HepG2 (cell line): ENCODE measurements around the gene SPAG8. TPM values are rescaled to one million over a fixed set of nuclear protein-coding genes. Genes with fewer than 3 reads are reported as not detected.
A peak's percentile ranks its signal among the peaks of the same experiment; 100 is the strongest.

ENCODE experiments used
- CREB1 ChIP-seq, 2 experiments: fragments of 450-650 bp in 1 of 2; IDR thresholded peaks; 2 replicates each; pipeline ENCODE4 v1.6.1; 2016 to 2017; ENCODE audit warnings: control low read depth in 1 of 2, mild to moderate bottlenecking in 1 of 2, missing compliant biosample characterization in 1 of 2, missing genetic modification characterization in 1 of 2
- FOXO1 ChIP-seq: sonication (generic); formaldehyde crosslinking; IDR thresholded peaks from 2 replicates; pipeline ENCODE4 v1.4.0; 2020; ENCODE audit warnings: missing genetic modification reagents
- GABPB1 ChIP-seq: IDR thresholded peaks from 2 replicates; pipeline ENCODE4 v1.6.1; 2016; ENCODE audit warnings: mild to moderate bottlenecking, missing genetic modification reagents, moderate library complexity, missing compliant biosample characterization
- HHEX ChIP-seq: IDR thresholded peaks from 2 replicates; pipeline ENCODE4 v1.6.1; 2016; ENCODE audit warnings: control low read depth
- KDM2A ChIP-seq: sonication (generic); formaldehyde crosslinking; IDR thresholded peaks from 2 replicates; pipeline ENCODE4 v1.4.0; 2020; ENCODE audit warnings: low read depth, missing genetic modification reagents, borderline replicate concordance
- MBNL3 ChIP-seq: fragments of 250-450 bp; sonication (Bioruptor Pico); conservative IDR thresholded peaks from 2 replicates; pipeline ENCODE4 v1.8.0; 2022; ENCODE audit warnings: mild to moderate bottlenecking, inconsistent platforms
- SMAD3 ChIP-seq: sonication (generic); formaldehyde crosslinking; IDR thresholded peaks from 2 replicates; pipeline ENCODE4 v1.4.0; 2020; ENCODE audit warnings: missing genetic modification reagents
- TBP ChIP-seq: sonication (generic); formaldehyde crosslinking; IDR thresholded peaks from 2 replicates; pipeline ENCODE4 v1.5.0; 2020; ENCODE audit warnings: missing genetic modification reagents
- WIZ ChIP-seq: sonication (generic); formaldehyde crosslinking; IDR thresholded peaks from 2 replicates; pipeline ENCODE4 v1.5.1; 2020; ENCODE audit warnings: mild to moderate bottlenecking, missing genetic modification reagents
- ZNF333 ChIP-seq: sonication (generic); formaldehyde crosslinking; IDR thresholded peaks from 2 replicates; pipeline ENCODE4 v1.4.0; 2020; ENCODE audit warnings: mild to moderate bottlenecking, missing genetic modification reagents, borderline replicate concordance
- ZNF660 ChIP-seq: sonication (generic); formaldehyde crosslinking; IDR thresholded peaks from 2 replicates; pipeline ENCODE4 v1.5.1; 2020; ENCODE audit warnings: mild to moderate bottlenecking, low read depth, missing genetic modification reagents, borderline replicate concordance
- ZNF747 ChIP-seq: sonication (generic); formaldehyde crosslinking; IDR thresholded peaks from 2 replicates; pipeline ENCODE4 v1.8.1; 2023; ENCODE audit warnings: missing genetic modification reagents, mild to moderate bottlenecking, borderline replicate concordance
- polyA plus RNA-seq, 8 experiments: library from polyadenylated mRNA; depleted of rRNA in 3 of 8; stranded (reverse) in 7 of 8; unstranded in 1 of 8; fragments of >200 nt; fragmentation: Illumina TruSeq in 4 of 8; extraction: Trizol in 4 of 8; gene quantifications; 2 replicates each; pipeline versions ENCODE4 v1.2.1 to v1.2.3, GENCODE V29; 2011 to 2016; ENCODE audit warnings: low read depth in 4 of 8, missing spikeins in 1 of 8, mixed read lengths in 1 of 8; ENCODE audit not compliant: insufficient read depth in 1 of 8
- total RNA-seq, 5 experiments: library from RNA; depleted of rRNA; stranded (reverse); fragments of >200 nt; fragmentation: Illumina TruSeq; extraction: Trizol; gene quantifications; 2 replicates each; pipeline ENCODE4 v1.2.3, GENCODE V29; 2016; ENCODE audit warnings: low read depth in 1 of 5
- TF ChIP-seq, protein P1 (sequence below), 2 experiments: sonication (generic) in 1 of 2; formaldehyde crosslinking in 1 of 2; IDR thresholded peaks; 2 replicates each; pipeline versions ENCODE4 v1.4.0 to v1.6.1; 2018 to 2020; ENCODE audit warnings: missing genetic modification reagents in 2 of 2, borderline replicate concordance in 1 of 2, low read depth in 1 of 2, mild to moderate bottlenecking in 1 of 2, missing biosample characterization in 1 of 2
- TF ChIP-seq, protein P2 (sequence below): sonication (generic); formaldehyde crosslinking; IDR thresholded peaks from 2 replicates; pipeline ENCODE4 v1.4.0; 2020; ENCODE audit warnings: low read depth, mild to moderate bottlenecking, missing genetic modification reagents
- TF ChIP-seq, protein P3 (sequence below): sonication (generic); formaldehyde crosslinking; IDR thresholded peaks from 2 replicates; pipeline ENCODE4 v1.5.0; 2020; ENCODE audit warnings: missing genetic modification reagents
- TF ChIP-seq, protein P4 (sequence below): sonication (generic); formaldehyde crosslinking; IDR thresholded peaks from 2 replicates; pipeline ENCODE4 v1.5.0; 2020; ENCODE audit warnings: missing genetic modification reagents, mild to moderate bottlenecking, borderline replicate concordance
- TF ChIP-seq, protein P5 (sequence below): sonication (generic); formaldehyde crosslinking; IDR thresholded peaks from 2 replicates; pipeline ENCODE4 v1.4.0; 2020; ENCODE audit warnings: mild to moderate bottlenecking, missing genetic modification reagents
- TF ChIP-seq, protein P6 (sequence below): sonication (generic); formaldehyde crosslinking; IDR thresholded peaks from 2 replicates; pipeline ENCODE4 v1.4.0; 2020; ENCODE audit warnings: missing genetic modification reagents

Gene SPAG8
- total and polyA plus RNA-seq, 2 of the 13 experiments (the other 11 are each of a cell fraction or from before 2014, with no cell fraction given): 0.18 to 0.27 TPM

DNA sequence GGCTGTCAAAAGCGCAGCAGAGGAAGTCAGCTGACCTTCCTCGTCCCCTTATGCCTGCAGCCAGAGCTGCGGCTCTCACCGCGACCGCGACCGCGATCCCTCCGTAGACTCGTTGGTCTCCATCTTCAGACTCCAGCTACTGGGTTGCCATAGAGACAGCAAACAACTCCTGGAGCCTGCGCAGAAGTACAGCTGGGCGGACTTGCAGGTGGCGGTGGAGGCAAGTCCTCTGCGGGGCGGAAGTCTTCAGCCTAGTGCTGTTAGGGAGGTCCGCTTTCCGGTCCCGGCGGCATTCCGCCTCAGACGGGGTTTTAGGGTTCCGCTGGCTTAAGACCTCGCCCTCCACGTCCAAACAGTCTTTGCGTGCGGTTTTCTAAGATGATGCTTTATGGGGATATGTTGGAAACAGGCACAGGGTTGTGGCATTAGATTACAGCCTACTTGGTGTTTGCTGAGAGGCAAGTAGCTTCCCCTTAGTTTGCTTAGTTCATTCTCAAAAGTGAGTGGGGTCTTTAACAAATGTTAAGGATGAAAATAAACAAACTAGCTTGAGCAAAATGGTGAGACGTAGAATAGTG is at the start of gene SPAG8 (continued):
- TF ChIP-seq, protein P1, sequence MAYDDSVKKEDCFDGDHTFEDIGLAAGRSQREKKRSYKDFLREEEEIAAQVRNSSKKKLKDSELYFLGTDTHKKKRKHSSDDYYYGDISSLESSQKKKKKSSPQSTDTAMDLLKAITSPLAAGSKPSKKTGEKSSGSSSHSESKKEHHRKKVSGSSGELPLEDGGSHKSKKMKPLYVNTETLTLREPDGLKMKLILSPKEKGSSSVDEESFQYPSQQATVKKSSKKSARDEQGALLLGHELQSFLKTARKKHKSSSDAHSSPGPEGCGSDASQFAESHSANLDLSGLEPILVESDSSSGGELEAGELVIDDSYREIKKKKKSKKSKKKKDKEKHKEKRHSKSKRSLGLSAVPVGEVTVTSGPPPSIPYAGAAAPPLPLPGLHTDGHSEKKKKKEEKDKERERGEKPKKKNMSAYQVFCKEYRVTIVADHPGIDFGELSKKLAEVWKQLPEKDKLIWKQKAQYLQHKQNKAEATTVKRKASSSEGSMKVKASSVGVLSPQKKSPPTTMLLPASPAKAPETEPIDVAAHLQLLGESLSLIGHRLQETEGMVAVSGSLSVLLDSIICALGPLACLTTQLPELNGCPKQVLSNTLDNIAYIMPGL (CRISPR knock-in tag; IDR thresholded peaks at IDR 0.05; ENCODE audit: borderline replicate concordance in 1 of 2, low read depth in 1 of 2): peak in 1 of 2 experiments; percentile 63; a peak in 2 of 4 replicates
- TF ChIP-seq, protein P2, sequence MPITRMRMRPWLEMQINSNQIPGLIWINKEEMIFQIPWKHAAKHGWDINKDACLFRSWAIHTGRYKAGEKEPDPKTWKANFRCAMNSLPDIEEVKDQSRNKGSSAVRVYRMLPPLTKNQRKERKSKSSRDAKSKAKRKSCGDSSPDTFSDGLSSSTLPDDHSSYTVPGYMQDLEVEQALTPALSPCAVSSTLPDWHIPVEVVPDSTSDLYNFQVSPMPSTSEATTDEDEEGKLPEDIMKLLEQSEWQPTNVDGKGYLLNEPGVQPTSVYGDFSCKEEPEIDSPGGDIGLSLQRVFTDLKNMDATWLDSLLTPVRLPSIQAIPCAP (CRISPR knock-in tag): no peak
- TF ChIP-seq WIZ (CRISPR knock-in tag) (no peak), SMAD3 (CRISPR knock-in tag) (peak; percentile 50; the same call in 1 of the 2 replicates), HHEX (CRISPR knock-in tag) (no peak), ZNF660 (no peak), FOXO1 (CRISPR knock-in tag) (0 out of 2 replicates have a peak, but pooled peaks have one; percentile 24), KDM2A (CRISPR knock-in tag) (peak; percentile 88), TBP (CRISPR knock-in tag) (no peak), ZNF747 (peak; percentile 77; the same call in 1 of the 2 replicates), CREB1 (IDR thresholded peaks at IDR 0.05) (no peak), CREB1 (CRISPR knock-in tag; IDR thresholded peaks at IDR 0.05) (no peak), GABPB1 (peak; percentile 97), MBNL3 (CRISPR knock-in tag) (no peak), ZNF333 (no peak)
- TF ChIP-seq, protein P3, sequence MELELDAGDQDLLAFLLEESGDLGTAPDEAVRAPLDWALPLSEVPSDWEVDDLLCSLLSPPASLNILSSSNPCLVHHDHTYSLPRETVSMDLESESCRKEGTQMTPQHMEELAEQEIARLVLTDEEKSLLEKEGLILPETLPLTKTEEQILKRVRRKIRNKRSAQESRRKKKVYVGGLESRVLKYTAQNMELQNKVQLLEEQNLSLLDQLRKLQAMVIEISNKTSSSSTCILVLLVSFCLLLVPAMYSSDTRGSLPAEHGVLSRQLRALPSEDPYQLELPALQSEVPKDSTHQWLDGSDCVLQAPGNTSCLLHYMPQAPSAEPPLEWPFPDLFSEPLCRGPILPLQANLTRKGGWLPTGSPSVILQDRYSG (CRISPR knock-in tag): no peak
- TF ChIP-seq, protein P4, sequence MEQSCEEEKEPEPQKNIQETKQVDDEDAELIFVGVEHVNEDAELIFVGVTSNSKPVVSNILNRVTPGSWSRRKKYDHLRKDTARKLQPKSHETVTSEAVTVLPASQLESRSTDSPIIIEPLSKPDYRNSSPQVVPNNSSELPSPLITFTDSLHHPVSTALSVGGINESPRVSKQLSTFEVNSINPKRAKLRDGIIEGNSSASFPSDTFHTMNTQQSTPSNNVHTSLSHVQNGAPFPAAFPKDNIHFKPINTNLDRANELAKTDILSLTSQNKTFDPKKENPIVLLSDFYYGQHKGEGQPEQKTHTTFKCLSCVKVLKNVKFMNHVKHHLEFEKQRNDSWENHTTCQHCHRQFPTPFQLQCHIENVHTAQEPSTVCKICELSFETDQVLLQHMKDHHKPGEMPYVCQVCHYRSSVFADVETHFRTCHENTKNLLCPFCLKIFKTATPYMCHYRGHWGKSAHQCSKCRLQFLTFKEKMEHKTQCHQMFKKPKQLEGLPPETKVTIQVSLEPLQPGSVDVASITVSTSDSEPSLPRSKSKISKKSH: peak; percentile 74; the same call in 1 of the 2 replicates
- TF ChIP-seq, protein P5, sequence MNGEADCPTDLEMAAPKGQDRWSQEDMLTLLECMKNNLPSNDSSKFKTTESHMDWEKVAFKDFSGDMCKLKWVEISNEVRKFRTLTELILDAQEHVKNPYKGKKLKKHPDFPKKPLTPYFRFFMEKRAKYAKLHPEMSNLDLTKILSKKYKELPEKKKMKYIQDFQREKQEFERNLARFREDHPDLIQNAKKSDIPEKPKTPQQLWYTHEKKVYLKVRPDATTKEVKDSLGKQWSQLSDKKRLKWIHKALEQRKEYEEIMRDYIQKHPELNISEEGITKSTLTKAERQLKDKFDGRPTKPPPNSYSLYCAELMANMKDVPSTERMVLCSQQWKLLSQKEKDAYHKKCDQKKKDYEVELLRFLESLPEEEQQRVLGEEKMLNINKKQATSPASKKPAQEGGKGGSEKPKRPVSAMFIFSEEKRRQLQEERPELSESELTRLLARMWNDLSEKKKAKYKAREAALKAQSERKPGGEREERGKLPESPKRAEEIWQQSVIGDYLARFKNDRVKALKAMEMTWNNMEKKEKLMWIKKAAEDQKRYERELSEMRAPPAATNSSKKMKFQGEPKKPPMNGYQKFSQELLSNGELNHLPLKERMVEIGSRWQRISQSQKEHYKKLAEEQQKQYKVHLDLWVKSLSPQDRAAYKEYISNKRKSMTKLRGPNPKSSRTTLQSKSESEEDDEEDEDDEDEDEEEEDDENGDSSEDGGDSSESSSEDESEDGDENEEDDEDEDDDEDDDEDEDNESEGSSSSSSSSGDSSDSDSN: peak; percentile 24; the same call in 1 of the 2 replicates
- TF ChIP-seq, protein P6, sequence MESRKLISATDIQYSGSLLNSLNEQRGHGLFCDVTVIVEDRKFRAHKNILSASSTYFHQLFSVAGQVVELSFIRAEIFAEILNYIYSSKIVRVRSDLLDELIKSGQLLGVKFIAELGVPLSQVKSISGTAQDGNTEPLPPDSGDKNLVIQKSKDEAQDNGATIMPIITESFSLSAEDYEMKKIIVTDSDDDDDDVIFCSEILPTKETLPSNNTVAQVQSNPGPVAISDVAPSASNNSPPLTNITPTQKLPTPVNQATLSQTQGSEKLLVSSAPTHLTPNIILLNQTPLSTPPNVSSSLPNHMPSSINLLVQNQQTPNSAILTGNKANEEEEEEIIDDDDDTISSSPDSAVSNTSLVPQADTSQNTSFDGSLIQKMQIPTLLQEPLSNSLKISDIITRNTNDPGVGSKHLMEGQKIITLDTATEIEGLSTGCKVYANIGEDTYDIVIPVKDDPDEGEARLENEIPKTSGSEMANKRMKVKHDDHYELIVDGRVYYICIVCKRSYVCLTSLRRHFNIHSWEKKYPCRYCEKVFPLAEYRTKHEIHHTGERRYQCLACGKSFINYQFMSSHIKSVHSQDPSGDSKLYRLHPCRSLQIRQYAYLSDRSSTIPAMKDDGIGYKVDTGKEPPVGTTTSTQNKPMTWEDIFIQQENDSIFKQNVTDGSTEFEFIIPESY (CRISPR knock-in tag): peak; percentile 19; the same call in 1 of the 2 replicates
